NOMO-1 treated with DMSO at 0.1 percent for 48 hours (cell line): ENCODE measurements around the gene TBXA2R.

ENCODE experiments used
- DNase-seq: peaks from one replicate; lab custom pipeline; 2025; ENCODE audit not compliant: unreplicated experiment; lab: John Stamatoyannopoulos, UW

TBXA2R gene

DNA sequence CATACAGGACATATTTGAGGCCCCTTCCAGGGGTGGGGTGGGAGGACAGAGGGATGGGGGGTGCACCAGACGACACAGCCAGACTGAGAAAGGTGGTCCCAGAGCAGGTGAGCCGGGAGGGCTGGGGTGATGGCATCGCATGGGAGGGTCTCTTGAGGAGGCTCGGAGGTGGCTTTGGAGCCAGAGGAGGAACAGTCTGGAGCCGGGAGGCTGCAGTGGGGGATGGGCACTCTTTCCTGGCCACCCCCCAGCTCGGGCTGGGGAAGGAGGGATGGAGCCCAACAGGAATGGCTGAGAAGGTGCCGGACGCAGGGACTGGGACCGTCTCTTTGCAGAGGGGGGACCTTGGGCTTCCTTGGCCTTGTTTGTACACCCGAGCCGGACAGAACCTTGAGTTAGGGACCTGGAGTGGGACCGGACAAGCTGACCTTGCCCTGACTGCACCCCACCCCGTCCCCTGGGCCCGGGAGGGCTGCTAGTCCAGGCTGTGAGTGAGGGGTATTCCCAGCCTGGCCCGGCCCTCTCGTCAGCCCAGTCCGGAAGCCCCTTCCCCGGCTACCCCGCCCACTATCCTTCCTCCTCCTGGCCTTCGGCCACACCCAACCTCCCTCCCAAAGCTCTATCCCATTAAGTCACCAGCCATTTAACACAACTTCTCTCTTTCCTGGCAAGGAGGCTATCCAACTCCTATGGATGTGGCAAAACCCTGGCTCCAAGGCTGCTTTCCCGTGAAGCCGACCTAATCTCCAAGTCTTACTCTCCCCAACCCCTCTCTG lies 816 bp upstream of the TBXA2R start:
- DNase-seq, result no peak

DNA sequence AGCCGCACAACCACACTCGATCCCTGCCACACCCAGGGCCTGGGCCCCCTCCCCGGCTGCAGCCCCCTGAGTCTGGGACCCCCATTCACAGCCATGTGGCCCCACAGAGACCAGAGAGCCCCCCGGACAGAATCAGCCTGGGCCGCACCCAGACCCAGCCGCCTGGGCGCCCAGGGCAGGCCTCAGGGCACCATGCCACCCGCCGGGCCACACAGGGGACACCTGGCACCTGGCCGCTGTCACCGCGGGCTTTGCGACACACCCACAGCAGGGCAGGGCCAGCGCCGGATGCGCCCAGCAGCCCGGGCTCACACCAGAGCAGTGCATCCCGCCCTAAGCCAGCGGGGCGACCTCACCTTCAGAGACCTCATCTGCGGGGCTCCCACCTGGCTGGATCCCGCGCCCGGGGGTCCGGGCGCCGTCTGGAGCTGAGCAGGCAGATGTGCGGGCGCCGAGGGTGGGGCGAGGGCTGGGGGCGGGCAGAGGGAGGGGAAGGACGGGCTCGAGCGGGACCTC lies 443 bp downstream of the TBXA2R start:
- DNase-seq, result no peak

DNA sequence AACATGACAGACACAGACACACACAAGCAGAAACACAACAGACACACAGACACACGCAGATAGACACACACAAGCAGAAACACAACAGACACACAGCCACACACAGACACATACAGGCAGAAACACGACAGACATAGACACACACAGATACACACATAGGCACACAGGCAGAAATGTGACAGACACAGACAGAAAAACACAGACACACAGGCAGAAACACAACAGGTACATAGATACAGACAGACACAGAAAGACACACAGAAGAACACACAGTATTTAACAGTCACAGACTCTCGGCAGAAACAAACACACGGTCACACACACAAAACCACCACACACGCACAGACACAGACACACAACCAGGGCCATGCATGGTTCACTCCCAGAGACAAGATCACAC lies 905 bp downstream of the TBXA2R start:
- no peak for DNase-seq

DNA sequence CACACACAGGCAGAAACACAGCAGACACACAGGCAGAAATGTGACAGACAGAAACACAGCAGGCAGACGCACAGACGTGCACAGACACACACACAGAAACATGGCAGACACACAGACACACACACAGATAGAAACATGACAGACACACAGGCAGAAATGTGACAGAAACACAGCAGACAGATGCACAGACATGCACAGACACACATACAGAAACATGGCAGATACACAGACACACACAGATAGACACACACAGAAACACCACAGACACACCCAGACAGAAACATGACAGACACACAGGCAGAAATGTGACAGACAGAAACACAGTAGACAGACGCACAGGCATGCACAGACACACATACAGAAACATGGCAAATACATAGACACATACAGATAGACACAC lies 1.3 kb downstream of the TBXA2R start:
- no peak for DNase-seq

DNA sequence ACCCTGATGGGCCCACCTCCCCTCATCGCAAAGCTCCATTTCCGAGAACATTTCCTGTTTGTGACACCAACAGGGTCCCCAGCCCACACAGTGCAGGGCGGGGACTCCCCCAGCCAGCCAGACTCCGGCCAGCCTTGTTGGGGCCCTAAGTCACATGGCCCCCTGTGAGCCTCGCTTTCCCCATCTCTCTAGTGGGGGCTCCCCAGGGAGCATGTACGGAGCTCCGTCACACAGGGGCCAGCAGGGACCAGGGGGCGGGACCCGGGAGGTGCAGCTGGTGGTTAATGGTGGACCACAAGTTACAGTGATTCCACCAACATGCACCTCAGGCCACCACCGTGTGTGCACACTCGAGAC lies 1.7 kb downstream of the TBXA2R start:
- no peak for DNase-seq

DNA sequence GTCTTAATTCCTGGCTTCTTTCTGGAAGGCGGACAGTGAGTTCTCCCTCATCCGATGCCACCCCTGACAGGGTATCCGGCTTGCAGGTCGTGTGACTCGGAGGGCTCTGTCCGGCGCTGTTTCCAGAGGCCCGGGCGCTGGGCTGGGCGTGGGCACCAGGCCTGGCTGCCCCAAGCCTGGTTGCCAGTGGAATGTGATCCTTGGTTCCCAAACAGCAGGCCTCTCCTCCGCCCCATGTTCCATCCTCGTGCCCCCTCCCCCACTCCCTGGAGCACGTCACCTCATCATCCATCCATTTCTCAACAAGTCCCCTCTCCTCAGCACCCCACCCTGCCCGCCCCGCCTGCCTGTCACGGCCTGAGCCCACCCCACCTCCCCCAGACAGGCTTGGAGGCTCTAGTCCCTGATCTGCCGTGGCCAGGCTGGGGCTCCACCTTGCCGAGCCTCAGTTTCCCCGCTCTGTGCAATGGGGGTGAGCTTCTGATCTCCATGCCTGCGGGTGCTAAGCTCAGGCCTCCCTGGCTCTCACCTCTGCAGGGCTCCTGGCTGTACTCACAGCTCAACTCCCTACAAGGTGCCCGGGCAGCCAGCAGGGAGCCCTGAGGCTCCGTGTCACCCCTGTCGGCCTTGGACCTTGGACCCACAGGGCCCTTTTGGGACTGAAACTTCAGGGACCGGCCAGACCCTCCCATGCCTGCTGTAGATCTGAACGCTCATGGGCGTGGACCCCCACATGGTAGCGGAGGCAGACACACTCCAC lies 2.3 kb downstream of the TBXA2R start:
- DNase-seq, result no peak

DNA sequence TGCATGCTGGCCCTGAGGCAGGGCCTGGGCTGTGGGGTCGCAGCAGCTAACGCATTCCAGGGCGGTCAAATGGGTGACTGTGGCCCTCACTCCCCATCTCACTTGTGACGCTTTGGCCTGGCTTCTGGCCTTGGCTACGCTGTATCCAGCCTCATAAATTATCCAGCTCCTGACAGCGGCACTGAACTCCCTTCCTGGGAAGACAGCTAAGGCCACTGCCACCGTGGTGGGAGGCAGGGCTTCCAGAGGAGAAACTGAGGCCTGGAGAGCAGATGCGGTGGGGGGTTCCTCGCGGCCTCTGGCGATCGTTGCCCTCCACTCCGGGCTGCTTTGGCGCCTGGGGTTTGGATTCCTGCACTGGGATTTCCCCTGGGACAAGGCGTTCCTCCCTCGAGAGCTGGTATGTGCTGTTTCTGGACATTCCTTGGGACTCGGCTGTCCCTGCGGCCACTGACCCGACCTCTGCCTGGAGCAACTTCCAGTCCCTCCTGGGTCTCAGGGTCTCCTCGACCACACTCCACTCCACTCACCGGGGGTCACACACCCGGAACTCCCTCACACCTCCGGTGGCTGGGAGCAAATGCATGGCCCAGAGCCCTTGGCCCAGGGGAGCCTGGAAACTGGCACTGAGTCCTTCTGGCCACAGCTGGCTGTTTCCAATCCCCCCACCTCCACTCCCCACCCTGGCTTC lies 3.4 kb downstream of the TBXA2R start:
- DNase-seq, result no peak

DNA sequence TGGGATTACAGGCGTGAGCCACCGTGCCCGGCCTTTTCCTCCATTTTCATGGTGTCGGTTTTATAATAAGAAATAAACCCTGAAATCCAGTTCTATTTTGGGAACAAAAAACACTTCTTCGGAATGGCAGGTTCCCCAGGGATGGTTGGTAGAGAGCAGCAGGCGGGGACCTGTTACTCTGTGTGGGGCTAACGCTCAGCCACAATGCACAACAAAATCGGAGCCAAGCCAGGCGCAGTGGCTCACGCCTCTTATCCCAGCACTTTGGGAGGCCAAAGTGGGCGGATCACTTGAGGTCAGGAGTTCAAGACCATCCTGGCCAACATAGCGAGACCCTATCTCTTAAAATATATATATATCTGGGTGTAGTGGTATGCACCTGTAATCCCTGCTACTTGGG lies 5.7 kb downstream of the TBXA2R start:
- no peak for DNase-seq

DNA sequence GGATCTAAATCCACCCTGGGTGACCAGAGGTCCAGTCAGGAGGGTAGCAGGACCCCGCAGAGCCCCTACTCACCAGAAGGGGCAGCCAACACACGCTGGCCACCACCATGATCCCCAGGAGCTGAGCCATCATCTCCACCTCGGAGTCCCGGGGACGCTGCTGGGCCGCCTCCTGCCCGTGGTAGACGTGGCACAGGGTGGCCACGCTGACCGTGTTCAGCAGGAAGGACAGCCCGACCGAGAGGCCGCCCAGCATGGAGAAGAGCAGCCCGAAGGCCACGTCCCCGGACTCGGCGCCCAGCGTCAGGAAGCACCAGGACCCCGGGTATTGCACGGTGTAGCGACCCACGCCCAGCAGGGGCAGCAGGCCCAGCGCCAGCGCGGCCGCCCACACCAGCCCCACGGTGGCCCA lies 6.9 kb downstream of the TBXA2R start:
- no peak for DNase-seq

DNA sequence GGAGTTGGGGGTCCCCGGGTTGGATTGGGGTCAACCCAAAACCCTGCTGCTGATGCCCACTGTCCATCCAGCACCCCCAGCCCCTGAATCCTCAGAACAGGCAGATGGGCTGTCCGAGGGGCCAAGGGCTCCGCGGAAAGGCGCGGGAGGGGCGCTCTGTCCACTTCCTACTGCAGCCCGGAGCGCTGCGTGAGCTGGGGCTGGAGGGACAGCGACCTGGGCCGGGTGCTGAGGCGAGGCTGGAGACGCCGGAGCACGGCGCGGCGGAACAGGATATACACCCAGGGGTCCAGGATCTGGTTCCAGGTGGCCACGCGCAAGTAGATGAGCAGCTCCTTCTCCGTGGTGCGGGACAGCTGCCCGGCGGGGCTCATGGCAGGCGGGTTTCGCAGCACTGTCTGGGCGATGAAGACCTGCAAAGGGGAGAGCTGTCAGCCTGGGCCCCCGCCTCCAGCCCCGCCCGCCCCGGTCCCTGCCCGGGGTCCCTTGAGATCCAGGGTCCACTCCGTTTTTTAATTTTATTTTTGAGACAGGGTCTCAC lies 11.1 kb downstream of the TBXA2R start:
- no peak for DNase-seq

DNA sequence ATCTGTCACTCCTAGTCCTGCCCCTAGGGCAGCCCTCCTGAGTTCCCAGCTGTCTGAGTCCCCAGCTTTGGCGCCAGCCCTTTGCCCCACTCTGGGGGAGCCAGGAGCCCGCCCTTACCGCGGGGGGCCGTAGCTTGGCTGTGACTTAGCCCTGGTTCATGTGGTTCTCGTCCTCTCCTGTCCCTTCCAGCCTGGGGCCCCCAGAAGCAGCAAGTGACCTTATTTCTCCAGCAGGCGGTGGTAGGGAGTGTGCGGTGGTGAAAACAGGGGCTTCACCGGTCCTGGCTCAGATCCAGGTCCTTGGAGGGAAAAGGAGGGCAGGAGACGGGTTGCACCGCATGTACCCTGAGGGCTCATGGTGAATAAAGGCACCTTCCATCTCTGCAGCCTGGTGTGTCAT lies 13.5 kb downstream of the TBXA2R start:
- no peak for DNase-seq

DNA sequence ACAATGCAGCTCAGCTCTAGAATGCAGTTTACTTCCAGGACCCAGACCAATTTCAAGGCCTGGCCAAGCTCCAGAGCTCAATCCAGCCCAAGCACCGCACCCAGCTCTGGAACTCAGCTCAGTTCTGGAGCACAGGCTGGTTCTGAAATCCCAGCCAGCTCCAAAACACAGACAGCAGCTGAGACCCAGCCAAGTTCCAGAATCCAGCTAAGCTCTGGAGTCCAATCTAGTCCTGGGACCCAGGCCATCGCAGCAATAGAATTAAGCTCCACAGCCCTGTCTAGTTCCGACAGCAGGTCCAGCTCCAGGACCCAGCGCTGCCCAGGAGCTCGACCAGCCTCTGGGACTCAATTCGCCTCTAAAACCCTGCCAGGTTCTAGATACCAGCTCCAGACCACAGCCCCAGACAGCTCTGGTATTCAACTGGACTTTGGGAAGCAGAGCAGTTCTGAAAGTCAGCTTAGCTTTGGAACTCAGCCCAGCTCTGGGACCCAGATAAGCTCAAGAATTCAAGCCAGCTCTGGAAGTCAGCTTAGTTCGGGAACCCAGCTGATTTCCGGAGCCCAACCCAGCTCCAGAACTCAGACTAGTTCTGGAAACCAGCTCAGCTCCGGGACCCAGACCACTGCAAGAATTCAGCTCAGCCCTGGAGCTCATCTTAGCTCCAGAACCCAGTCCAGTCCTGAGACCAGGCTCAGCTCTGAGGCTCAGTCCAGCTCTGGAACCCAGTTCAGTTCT lies 14.6 kb downstream of the TBXA2R start:
- DNase-seq, result no peak

DNA sequence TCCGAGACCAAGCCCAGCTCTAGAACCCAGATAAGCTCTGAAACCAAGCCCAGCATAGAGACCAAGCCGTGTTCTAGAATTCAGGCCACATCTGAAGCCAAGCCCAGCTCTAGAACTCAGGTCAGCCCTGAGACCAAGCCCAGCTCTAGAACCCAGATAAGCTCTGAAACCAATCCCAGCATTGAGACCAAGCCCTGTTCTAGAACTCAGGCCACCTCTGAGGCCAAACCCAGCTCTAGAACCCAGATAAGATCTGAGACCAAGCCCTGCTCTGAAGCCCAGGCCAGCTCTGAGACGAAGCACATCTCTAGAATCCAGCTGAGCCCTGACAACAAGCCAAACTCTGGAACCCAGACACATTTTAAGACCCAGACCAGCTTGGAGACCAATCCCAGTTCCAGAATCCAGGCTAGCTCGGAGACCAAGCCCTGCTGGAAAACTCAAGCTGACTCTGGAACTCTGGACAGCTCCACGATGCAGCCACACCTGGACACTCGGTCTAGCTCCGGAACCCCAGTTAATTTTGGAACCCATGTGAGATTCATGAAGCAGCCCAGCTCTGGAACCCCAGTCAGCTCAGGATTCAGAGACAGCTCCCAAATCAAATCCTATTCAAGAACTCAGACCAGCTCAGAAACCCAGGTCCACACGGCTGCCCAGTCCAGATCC lies 15.6 kb downstream of the TBXA2R start:
- DNase-seq, result no peak

DNA sequence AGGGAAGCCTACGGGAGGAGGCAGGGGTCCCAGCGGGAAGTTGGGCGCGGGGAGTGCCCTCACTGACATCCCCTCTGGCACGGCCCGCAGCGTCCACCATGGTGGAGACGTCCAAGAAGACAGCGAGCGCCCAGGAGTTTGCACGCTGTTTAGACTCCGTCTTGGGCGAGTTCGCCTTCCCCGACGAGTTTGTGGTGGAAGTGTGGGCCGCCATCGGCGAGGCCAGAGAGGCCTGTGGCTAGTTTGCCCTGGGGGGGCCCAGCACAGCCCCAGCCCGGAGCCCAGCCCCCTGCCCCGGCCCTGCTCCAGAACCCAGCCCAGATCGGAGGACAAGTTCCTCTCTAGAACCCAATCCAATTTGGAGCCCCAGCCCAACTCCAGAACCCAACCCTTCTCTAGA lies 16.7 kb downstream of the TBXA2R start:
- no peak for DNase-seq

DNA sequence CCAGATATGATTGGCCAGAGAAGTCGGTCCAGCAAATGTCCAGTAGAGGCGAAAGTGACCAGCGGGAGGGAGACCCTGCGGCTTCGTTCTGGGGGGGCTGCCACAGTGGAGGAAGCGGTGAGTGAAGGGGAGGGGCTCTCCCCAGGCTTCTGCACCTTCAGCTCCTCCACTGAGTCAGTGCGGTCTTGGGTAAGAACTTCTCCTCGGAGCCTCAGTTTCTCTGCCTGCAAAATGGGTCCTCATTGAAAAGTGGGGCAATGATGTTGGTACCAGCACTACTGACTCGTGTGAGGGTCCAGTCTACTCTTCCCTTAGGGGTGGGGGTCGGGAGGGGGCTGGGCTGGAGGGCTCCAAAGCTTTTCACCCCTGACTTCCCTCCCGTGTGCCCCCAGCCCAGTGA lies 17.2 kb downstream of the TBXA2R start:
- no peak for DNase-seq

DNA sequence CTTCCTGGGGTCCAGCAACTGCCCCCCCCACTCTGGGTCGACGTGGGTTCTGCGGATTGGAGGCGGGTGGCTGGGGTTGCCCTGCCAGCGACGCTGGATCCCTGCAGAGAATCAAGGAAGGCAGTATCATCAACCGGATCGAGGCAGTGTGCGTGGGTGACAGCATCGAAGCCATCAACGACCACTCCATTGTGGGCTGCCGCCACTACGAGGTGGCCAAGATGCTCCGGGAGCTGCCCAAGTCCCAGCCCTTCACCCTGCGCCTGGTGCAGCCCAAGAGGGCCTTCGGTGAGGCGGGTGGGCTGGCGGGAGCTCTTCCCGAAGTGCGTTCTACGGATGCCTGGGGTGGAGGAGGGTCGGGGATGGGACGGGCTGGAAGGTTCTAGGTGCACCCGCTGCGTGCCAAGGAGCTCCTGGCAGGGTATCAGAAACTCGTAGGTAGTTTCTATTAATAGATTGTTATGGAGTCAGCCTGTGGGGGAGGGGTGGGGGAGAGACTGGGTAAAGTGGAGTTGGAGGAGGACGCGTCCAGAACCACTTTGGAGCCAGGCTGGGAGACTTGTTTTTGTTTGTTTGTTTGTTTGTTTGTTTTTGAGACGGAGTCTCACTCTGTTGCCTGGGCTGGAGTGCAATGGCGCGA lies 19.8 kb downstream of the TBXA2R start:
- no peak for DNase-seq

DNA sequence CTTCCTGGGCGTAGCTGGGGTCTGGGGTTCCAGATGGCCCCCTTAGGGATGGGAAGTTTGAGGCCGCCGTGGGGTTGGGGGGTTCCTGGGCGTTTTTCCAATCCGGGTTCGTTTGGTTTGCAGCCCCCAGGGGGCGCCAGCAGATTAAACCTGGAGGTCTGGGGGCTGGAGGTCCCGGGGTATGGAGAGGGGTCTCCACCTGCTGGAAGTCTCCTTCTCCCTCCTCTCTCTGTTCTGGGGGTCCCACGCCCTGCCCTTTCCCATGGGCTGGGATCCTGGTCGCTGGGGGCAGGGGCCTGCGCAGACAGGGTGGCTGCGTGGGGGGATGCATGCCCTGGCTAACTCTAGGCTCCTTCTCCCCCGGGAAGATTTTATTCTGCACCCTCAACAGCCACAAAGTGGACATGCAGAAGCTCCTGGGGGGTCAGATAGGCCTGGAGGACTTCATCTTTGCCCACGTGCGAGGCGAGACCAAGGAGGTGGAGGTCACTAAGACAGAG lies 20.5 kb downstream of the TBXA2R start:
- DNase-seq, result no peak

DNA sequence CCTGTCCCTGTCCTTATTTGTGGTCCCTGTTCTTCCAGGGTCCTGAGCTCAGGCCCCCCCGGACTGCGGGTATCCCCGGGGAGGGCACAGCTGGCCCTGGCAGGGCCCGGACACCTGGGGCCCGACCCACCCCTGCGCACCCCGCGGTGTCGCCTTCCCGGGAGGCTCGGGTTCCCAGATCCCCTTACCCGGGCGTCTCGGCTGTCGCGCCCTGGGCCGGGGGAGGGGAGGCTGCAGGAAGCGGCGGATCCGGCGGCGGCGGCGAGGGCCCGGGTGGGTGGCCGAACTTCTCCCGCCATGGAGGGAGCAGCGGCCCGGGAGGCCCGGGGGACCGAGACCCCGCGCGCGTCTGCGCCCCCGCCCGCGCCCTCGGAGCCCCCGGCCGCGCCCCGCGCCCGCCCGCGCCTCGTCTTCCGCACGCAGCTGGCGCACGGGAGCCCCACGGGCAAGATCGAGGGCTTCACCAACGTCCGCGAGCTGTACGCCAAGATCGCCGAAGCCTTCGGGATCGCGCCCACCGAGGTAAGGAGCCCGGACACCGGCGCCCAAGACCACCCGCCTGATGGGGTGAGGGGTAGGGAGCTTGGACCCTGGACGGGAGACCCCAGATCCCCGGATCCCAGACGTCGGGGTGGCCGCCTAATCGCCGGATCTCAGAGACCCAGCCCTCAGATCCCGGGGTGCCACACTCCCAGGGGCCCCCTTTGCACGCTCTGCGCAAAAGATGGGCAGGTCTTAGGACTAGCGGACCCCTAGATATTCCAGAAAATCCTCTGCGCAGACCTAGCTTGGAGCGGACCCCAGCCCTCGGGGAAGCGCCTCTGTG lies 21.2 kb downstream of the TBXA2R start, which contains the start of gene GIPC3:
Gene GIPC3 (plus strand): TSS at position 178 of the 826 bp plus-strand sequence. CDS start 120 bp downstream, at position 298.
- DNase-seq, result no peak
